Measurements from ENCODE around the gene CDH23.
A peak's percentile ranks its signal among the peaks of the same experiment; 100 is the strongest.

DNA sequence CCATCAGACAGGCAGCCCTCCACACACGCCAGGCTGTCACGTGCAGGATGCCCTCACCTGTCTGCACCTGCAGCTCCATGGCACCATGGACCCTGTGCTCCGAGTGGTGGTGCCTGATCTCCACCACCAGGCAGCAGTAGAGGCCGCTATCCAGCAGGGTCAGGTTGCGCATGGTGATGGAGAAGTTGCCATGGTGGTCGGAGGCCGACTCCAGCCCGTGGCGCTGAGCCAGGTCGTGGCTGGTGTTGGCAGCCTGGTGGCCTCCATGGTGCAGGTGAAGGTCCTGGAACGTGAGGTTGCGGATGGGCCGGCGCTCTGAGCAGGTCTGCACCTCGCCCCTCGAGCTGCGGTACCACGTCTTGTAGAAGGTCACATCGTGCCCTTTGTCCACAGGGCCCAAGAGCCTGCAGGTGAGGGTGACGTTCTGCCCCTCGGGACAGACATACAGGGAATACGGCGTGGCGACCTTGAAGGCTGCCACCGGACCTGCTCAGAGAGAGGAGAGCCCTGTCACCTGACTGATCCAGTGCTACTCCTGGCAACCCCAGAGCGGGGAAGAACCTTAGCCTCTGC, 364.9 kb downstream of the CDH23 start:
- TF ChIP-seq, protein P1, sequence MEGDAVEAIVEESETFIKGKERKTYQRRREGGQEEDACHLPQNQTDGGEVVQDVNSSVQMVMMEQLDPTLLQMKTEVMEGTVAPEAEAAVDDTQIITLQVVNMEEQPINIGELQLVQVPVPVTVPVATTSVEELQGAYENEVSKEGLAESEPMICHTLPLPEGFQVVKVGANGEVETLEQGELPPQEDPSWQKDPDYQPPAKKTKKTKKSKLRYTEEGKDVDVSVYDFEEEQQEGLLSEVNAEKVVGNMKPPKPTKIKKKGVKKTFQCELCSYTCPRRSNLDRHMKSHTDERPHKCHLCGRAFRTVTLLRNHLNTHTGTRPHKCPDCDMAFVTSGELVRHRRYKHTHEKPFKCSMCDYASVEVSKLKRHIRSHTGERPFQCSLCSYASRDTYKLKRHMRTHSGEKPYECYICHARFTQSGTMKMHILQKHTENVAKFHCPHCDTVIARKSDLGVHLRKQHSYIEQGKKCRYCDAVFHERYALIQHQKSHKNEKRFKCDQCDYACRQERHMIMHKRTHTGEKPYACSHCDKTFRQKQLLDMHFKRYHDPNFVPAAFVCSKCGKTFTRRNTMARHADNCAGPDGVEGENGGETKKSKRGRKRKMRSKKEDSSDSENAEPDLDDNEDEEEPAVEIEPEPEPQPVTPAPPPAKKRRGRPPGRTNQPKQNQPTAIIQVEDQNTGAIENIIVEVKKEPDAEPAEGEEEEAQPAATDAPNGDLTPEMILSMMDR (IDR thresholded peaks at IDR 0.05 in 2 of 3, conservative IDR thresholded peaks at IDR 0.05 in 1 of 3; ENCODE audit: control insufficient read depth in 2 of 3, extremely low read depth in 1 of 3, insufficient read depth in 1 of 3, low read depth in 3 of 3, low read length in 3 of 3) = peak in 1 of 3 experiments; percentile 22; a peak in 2 of 6 replicates
- TF ChIP-seq, protein P2, sequence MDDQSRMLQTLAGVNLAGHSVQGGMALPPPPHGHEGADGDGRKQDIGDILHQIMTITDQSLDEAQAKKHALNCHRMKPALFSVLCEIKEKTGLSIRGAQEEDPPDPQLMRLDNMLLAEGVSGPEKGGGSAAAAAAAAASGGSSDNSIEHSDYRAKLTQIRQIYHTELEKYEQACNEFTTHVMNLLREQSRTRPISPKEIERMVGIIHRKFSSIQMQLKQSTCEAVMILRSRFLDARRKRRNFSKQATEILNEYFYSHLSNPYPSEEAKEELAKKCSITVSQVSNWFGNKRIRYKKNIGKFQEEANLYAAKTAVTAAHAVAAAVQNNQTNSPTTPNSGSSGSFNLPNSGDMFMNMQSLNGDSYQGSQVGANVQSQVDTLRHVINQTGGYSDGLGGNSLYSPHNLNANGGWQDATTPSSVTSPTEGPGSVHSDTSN (IDR thresholded peaks at IDR 0.05; ENCODE audit: insufficient replicate concordance, low read depth, low read length) = no peak
- TF ChIP-seq STAT3 (IDR thresholded peaks at IDR 0.05; ENCODE audit: low read depth, low read length) = no peak
- no peak for TF ChIP-seq MYB (IDR thresholded peaks at IDR 0.05; ENCODE audit: borderline replicate concordance, low read depth, low read length)
- TF ChIP-seq EZH2 (IDR thresholded peaks at IDR 0.05; ENCODE audit: borderline replicate concordance, control insufficient read depth, low read depth, low read length) = no peak
- TF ChIP-seq BRCA1 (IDR thresholded peaks at IDR 0.05; ENCODE audit: low read depth, low read length) = no peak
- TF ChIP-seq ASH2L (IDR thresholded peaks at IDR 0.05; ENCODE audit: borderline replicate concordance, low read depth) = no peak
- no peak for TF ChIP-seq SREBF1 (IDR thresholded peaks at IDR 0.05; ENCODE audit: low read length)
- TF ChIP-seq IRF3 (IDR thresholded peaks at IDR 0.05) = no peak
- TF ChIP-seq CREB1 (IDR thresholded peaks at IDR 0.05; ENCODE audit: low read depth) = no peak
- no peak for TF ChIP-seq POLR2A (IDR thresholded peaks at IDR 0.05; ENCODE audit: low read depth, low read length)
- no peak for TF ChIP-seq USF2 (IDR thresholded peaks at IDR 0.05; ENCODE audit: borderline replicate concordance, low read depth, low read length)

Measured in GM12878 (cell line).